Endothelial cell of umbilical vein (primary cell): ENCODE measurements around the gene OPA1. TPM values are rescaled to one million over a fixed set of nuclear protein-coding genes. Genes with fewer than 3 reads are reported as not detected.

Experiments used
- BruUV-seq: library from RNA; stranded (reverse); fragments of 400-500 nt; replicated peaks from 2 replicates; lab custom pipeline; 2021; lab: Mats Ljungman, UMichigan
- CTCF ChIA-PET: fragments of 300-600, 350-600 bp; sonication (Branson Sonifier 250); formaldehyde crosslinking; loops from one replicate; lab custom pipeline; 2021; ENCODE audit warnings: antibody characterized with exemption, inconsistent platforms; lab: Charles Lee
- POLR2A ChIA-PET: fragments of 300-600, 350-600 bp; sonication (Branson Sonifier 250); formaldehyde crosslinking; loops from one replicate; lab custom pipeline; 2021; ENCODE audit warnings: antibody characterized with exemption, inconsistent platforms; lab: Charles Lee
- DNase-seq: peaks from one replicate; pipeline ENCODE4 v3.0.0-alpha.2; 2011; ENCODE audit warnings: low read depth, low spot score
- FAIRE-seq: peaks from 2 replicates; lab custom pipeline; 2011; peaks lifted over from hg19 to GRCh38; lab: Jason Lieb, UNC
- H2AFZ ChIP-seq: 2 replicates; pipeline ENCODE4 v1.6.0; 2012; ENCODE audit warnings: low read depth, low read length, control low read depth, inconsistent platforms
- H3K27ac ChIP-seq: 2 replicates; pipeline ENCODE4 v1.5.1; 2011; ENCODE audit warnings: low read depth, mild to moderate bottlenecking, control low read depth, low read length, moderate library complexity; ENCODE audit not compliant: insufficient read depth
- H3K27me3 ChIP-seq, 2 experiments: 2 replicates each; pipeline versions ENCODE4 v1.6.0 to v1.6.1; 2011; ENCODE audit warnings: low read length in 2 of 2, mixed read lengths in 1 of 2; ENCODE audit not compliant: control insufficient read depth in 2 of 2, insufficient read depth in 2 of 2
- H3K36me3 ChIP-seq, 2 experiments: 2 replicates in 1 of 2; 3 replicates in 1 of 2; pipeline ENCODE4 v1.5.1; 2011; ENCODE audit warnings: low read length in 2 of 2, mild to moderate bottlenecking in 1 of 2, moderate library complexity in 1 of 2; ENCODE audit not compliant: control insufficient read depth in 2 of 2, insufficient read depth in 2 of 2; ENCODE audit errors: extremely low read depth in 1 of 2
- H3K4me1 ChIP-seq: 3 replicates; pipeline ENCODE4 v1.5.1; 2011; ENCODE audit warnings: mild to moderate bottlenecking, low read length; ENCODE audit not compliant: control insufficient read depth, insufficient read depth; ENCODE audit errors: extremely low read depth
- H3K4me2 ChIP-seq: 2 replicates; pipeline ENCODE4 v1.6.1; 2011; ENCODE audit warnings: low read length, control low read depth, mixed read lengths; ENCODE audit not compliant: insufficient read depth
- H3K4me3 ChIP-seq, 3 experiments: fragments of 200-600 bp in 1 of 3; sonication (generic), shearing (Covaris generic) in 1 of 3; replicated peaks in 1 of 3; 2 replicates each; pipeline ENCODE4 v1.5.1; 2011 to 2016; ENCODE audit warnings: control low read depth in 3 of 3, low read length in 3 of 3, mild to moderate bottlenecking in 2 of 3, inconsistent platforms in 1 of 3, low read depth in 1 of 3, moderate library complexity in 1 of 3; ENCODE audit not compliant: insufficient read depth in 1 of 3
- H3K79me2 ChIP-seq: 2 replicates; pipeline ENCODE4 v1.6.0; 2012; ENCODE audit warnings: low read length, inconsistent platforms; ENCODE audit not compliant: control insufficient read depth, insufficient read depth
- H3K9ac ChIP-seq: replicated peaks from 2 replicates; pipeline ENCODE3; 2011; ENCODE audit warnings: low read length, control low read depth; ENCODE audit not compliant: insufficient read depth; ENCODE audit errors: extremely low read depth
- H3K9me1 ChIP-seq: replicated peaks from 3 replicates; pipeline ENCODE4 v1.6.0; 2011; ENCODE audit warnings: mild to moderate bottlenecking, low read length; ENCODE audit not compliant: control insufficient read depth, insufficient read depth; ENCODE audit errors: extremely low read depth
- H3K9me3 ChIP-seq: replicated peaks from 2 replicates; pipeline ENCODE4 v1.5.1; 2012; ENCODE audit warnings: low read length, inconsistent platforms; ENCODE audit not compliant: control insufficient read depth, insufficient read depth
- H4K20me1 ChIP-seq: replicated peaks from 2 replicates; pipeline ENCODE3; 2011; ENCODE audit warnings: mild to moderate bottlenecking, low read length; ENCODE audit not compliant: control insufficient read depth, insufficient read depth; ENCODE audit errors: extremely low read depth
- EZH2 ChIP-seq: IDR thresholded peaks from 2 replicates; pipeline ENCODE4 v1.6.1; 2012; ENCODE audit warnings: borderline replicate concordance, low read depth, mild to moderate bottlenecking, moderate library complexity, low read length, inconsistent platforms; ENCODE audit not compliant: severe bottlenecking
- FOS ChIP-seq: IDR thresholded peaks from 2 replicates; pipeline ENCODE4 v1.6.1; 2011; ENCODE audit warnings: mild to moderate bottlenecking, low read length, moderate library complexity, borderline replicate concordance; ENCODE audit not compliant: insufficient read depth
- GATA2 ChIP-seq: IDR thresholded peaks from 2 replicates; pipeline ENCODE4 v1.7.0; 2011; ENCODE audit warnings: low read depth, mild to moderate bottlenecking, moderate library complexity, mixed read lengths, low read length; ENCODE audit not compliant: insufficient read length, insufficient read depth
- JUN ChIP-seq: IDR thresholded peaks from 2 replicates; pipeline ENCODE4 v1.6.1; 2011; ENCODE audit warnings: borderline replicate concordance, low read depth; ENCODE audit not compliant: insufficient read length, insufficient read depth
- MAX ChIP-seq: IDR thresholded peaks from 2 replicates; pipeline ENCODE4 v1.6.1; 2011; ENCODE audit not compliant: insufficient read depth, insufficient read length
- MYC ChIP-seq: IDR thresholded peaks from one replicate; pipeline ENCODE4 v1.6.1; 2011; ENCODE audit warnings: mild to moderate bottlenecking, low read depth, low read length
- POLR2A ChIP-seq: IDR thresholded peaks from 2 replicates; pipeline ENCODE4 v1.6.1; 2012; ENCODE audit warnings: low read depth, mild to moderate bottlenecking, control low read depth, low read length
- POLR2AphosphoS5 ChIP-seq: IDR thresholded peaks from 2 replicates; pipeline ENCODE4 v1.6.1; 2012; ENCODE audit warnings: low read depth, mild to moderate bottlenecking, control low read depth, low read length, moderate library complexity; ENCODE audit not compliant: insufficient read depth
- dilution Hi-C: fragments of 300-500 bp; cut with MboI; formaldehyde crosslinking; loops from one replicate; pipeline ENCODE4 v1.15.0; 2019; ENCODE audit warnings: low sequenced_read_pairs; ENCODE audit not compliant: extremely low pct_ligation_motif_present
- intact Hi-C: fragments of 100-400 bp; cut with micrococcal nuclease; formaldehyde crosslinking; loops from one replicate; pipeline ENCODE4 v1.10.0; 2022
- polyA plus RNA-seq, 4 experiments: library from polyadenylated mRNA; depleted of rRNA in 3 of 4; stranded (reverse) in 3 of 4; unstranded in 1 of 4; fragments of >200 nt; gene quantifications; 2 replicates each; pipeline versions ENCODE4 v1.2.1 to v1.2.3, GENCODE V29; 2011 to 2012; ENCODE audit warnings: missing spikeins in 1 of 4
- total RNA-seq: library from RNA; stranded (reverse); gene quantifications from 2 replicates; pipeline ENCODE4 v1.2.3, GENCODE V29; 2021
- TF ChIP-seq, protein P1 (sequence below), 2 donors: IDR thresholded peaks; 1 replicate in 1 of 2; 2 replicates in 1 of 2; pipeline ENCODE4 v1.5.1; 2011; ENCODE audit warnings: low read length in 2 of 2, mild to moderate bottlenecking in 2 of 2, moderate library complexity in 2 of 2, control low read depth in 1 of 2, inconsistent platforms in 1 of 2, low read depth in 1 of 2; ENCODE audit not compliant: insufficient read depth in 1 of 2; ENCODE audit errors: extremely low read depth in 1 of 2

The OPA1 gene
- total and polyA plus RNA-seq, 2 donors (not counting 3 experiments of a cell fraction or from before 2014, with no cell fraction given), result 10.0 to 62.0 TPM

DNA sequence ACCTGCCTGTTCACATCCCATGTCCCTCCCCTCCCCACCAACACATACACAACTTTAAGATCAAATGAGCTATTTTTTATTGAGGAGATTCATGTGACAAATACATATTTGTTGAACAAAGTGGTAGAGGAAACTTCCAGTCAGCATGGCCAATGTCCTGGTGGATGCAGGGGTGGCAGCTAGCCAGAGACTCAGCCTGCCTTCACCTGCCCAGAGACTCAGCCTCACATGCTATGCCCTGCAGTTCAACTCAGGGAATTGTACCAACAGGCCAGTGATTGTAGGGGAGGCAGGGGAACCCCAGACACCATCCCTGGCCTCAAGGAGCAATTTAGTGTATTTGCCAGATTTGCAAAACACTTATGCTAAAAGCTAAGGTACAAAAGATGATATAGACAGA is 136.6 kb downstream of the OPA1 start:
- CTCF ChIA-PET, result no interaction called here
- Histone ChIP-seq H3K9me3 (no peaks in the 10 kb centered on the region), H3K4me1 (no peaks in the 10 kb centered on the region), H3K79me2 (no peaks in the 10 kb centered on the region), H3K36me3 (no peaks in the 10 kb centered on the region), H3K9ac (no peak overlapping the region), H3K27ac (no peak overlapping the region), H3K4me3 (no peak overlapping the region), H3K27me3 (peaks cover 8 to 9% of the 10 kb centered on the region in 2 experiments), H2AFZ (no peak overlapping the region), H3K4me2 (no peak overlapping the region), H4K20me1 (no peaks in the 10 kb centered on the region), H3K9me1 (no peaks in the 10 kb centered on the region)
- dilution Hi-C loops (no loop called here), intact Hi-C loops (no loop called here)
- BruUV-seq, result no TSS peak
- TF ChIP-seq, protein P1, sequence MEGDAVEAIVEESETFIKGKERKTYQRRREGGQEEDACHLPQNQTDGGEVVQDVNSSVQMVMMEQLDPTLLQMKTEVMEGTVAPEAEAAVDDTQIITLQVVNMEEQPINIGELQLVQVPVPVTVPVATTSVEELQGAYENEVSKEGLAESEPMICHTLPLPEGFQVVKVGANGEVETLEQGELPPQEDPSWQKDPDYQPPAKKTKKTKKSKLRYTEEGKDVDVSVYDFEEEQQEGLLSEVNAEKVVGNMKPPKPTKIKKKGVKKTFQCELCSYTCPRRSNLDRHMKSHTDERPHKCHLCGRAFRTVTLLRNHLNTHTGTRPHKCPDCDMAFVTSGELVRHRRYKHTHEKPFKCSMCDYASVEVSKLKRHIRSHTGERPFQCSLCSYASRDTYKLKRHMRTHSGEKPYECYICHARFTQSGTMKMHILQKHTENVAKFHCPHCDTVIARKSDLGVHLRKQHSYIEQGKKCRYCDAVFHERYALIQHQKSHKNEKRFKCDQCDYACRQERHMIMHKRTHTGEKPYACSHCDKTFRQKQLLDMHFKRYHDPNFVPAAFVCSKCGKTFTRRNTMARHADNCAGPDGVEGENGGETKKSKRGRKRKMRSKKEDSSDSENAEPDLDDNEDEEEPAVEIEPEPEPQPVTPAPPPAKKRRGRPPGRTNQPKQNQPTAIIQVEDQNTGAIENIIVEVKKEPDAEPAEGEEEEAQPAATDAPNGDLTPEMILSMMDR (IDR thresholded peaks at IDR 0.05; ENCODE audit: extremely low read depth in 1 of 2, insufficient read depth in 1 of 2, low read depth in 1 of 2, low read length in 2 of 2), result no peak
- no peak for TF ChIP-seq POLR2AphosphoS5
- TF ChIP-seq MYC, result no peak
- no peak for TF ChIP-seq JUN
- no peak for TF ChIP-seq EZH2
- TF ChIP-seq POLR2A, result no peak
- no peak for TF ChIP-seq FOS
- no peak for TF ChIP-seq MAX
- TF ChIP-seq GATA2, result no peak
- FAIRE-seq, result no peak
- POLR2A ChIA-PET, result no interaction called here
- DNase-seq, result no peak
